ENCODE measurements around the gene TH. TPM values are rescaled to one million over a fixed set of nuclear protein-coding genes. Genes with fewer than 3 reads are reported as not detected.

TH gene
- total RNA-seq, 1 experiment from 2014 or later, result not detected

DNA sequence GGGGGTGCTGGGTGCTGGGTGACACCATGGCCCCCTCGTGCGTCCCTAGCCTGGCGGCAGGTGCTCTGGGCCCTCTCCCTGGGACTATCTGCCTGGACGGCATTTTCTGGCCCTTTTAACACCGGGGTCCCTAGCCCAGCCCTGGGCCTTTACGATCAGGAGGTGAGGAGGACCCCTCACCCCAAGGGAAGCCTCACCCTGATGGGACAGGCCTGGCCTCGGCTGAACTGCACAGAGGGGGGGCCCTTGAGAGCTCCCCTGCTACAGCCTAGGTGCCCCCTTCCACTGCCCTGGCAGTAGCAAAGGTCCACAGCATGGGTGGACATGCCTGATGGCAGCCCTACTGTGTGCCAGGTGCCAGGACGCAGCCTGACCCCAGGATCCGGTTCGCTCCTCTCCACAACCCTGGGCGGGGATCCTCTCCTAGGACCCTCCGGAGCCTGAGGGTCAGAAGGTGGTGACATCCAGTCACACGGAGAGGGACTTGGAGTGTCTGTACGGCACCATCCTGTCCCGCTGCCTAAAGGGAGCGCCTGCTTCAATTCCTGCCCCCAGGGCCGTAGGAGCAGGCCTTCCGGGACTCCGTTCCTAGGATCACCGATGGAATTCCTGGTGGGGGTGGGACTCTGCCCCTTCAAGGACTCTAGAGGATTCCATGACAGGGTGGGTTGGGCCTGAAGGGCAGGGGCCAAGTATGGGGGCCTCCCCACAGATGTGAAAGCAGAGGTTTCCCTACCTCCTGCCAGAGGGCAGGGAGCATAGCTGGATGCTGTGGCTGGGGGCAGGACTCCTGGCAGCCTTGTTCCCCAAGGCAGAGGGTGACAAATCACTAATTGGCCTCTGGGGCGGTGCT lies 33.0 kb upstream of the TH start:
- H3K9me3 ChIP-seq, result no peaks in the 10 kb centered on the region
- Mint-ChIP-seq H3K27me3 (ENCODE audit: insufficient read depth, unreplicated experiment) (no peaks in the 10 kb centered on the region), H3K27ac (ENCODE audit: unreplicated experiment) (peak overlapping the region; percentile 73), H3K4me3 (ENCODE audit: unreplicated experiment) (peak overlapping the region; percentile 74), H3K4me1 (ENCODE audit: low read depth, unreplicated experiment) (peaks cover 60% of the 10 kb centered on the region), H3K36me3 (ENCODE audit: insufficient read depth, unreplicated experiment) (peaks cover 57% of the 10 kb centered on the region), H3K9me3 (ENCODE audit: unreplicated experiment) (peaks cover 10% of the 10 kb centered on the region)
- intact Hi-C loops (cut with micrococcal nuclease; ENCODE audit: unreplicated experiment), result loop anchor here (1.0 to 10.0 kb wide), 5 partner anchors 7 to 710 kb away; partner anchors contain the start of gene TSSC4
- DNase-seq, result peak; percentile 95 to 99
- H3K36me3 ChIP-seq (ENCODE audit: control insufficient read depth, insufficient read depth, low read length), result no peaks in the 10 kb centered on the region
- no peaks in the 10 kb centered on the region for H3K27me3 ChIP-seq (replicated peaks; ENCODE audit: control insufficient read depth, insufficient read depth, low read length)
- no TSS peak for BruUV-seq (replicated peaks)
- POLR2A ChIA-PET, result interaction anchor here (0.6 to 4.0 kb wide), 5 partner anchors 8 to 215 kb away, joined by 3 to 26 read pairs (median 5); partner anchors contain the start of gene ASCL2
- H3K4me3 ChIP-seq (ENCODE audit: low read depth, low read length), result peak overlapping the region; percentile 20
- CTCF ChIA-PET, result interaction anchor here (0.6 to 4.2 kb wide), 10 partner anchors 11 to 327 kb away, joined by 3 to 38 read pairs (median 4); partner anchors contain the start of genes C11orf21 and TSPAN32
- peaks cover 66% of the 10 kb centered on the region for H3K4me1 ChIP-seq
- TF ChIP-seq, protein P1, sequence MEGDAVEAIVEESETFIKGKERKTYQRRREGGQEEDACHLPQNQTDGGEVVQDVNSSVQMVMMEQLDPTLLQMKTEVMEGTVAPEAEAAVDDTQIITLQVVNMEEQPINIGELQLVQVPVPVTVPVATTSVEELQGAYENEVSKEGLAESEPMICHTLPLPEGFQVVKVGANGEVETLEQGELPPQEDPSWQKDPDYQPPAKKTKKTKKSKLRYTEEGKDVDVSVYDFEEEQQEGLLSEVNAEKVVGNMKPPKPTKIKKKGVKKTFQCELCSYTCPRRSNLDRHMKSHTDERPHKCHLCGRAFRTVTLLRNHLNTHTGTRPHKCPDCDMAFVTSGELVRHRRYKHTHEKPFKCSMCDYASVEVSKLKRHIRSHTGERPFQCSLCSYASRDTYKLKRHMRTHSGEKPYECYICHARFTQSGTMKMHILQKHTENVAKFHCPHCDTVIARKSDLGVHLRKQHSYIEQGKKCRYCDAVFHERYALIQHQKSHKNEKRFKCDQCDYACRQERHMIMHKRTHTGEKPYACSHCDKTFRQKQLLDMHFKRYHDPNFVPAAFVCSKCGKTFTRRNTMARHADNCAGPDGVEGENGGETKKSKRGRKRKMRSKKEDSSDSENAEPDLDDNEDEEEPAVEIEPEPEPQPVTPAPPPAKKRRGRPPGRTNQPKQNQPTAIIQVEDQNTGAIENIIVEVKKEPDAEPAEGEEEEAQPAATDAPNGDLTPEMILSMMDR (IDR thresholded peaks at IDR 0.05; ENCODE audit: insufficient read depth in 1 of 2, low read depth in 1 of 2, low read length in 1 of 2, severe bottlenecking in 1 of 2, unreplicated experiment in 1 of 2), result no peak

DNA sequence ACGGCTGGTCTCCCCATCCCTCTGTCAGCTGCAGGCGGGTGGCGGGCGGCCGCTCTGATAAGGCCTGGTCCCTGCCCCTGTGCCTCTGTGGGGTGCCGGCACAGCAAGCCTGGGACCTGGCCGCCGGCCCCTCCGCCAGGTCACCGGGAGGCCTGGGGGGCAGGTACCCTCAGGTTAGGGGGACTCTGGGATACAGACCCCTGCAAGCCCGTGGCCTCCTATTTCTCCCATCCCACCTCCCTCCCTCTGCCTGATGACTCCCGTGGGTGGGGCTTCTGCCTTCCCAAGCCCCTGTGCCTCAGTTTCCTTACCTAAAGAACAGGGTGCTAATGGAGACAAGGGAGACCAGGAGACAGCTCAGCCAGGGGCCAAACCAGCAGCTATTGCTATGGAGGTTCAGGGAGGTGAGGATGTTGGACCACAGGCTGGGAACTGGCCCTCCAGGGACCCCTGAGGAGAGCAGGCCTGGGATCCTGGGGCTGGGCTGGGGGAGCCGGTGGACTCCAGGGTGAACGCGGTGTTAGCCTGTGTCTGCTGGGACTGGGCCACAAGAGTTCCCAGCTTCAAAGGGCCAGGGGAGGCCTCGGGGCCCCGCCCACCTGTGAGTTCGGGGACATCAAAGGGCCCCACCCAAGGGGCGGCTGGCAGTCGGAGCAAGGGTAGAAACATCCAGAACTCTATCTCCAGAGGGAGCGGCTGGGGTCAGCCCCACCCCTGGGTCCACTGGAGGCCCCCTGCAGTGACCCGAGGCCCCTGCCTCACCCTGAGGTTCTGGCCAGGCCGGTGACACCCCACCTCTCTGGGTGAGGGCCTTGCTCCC lies 32.0 kb upstream of the TH start:
- Histone ChIP-seq H3K4me3 (ENCODE audit: low read depth, low read length) (peak overlapping the region; percentile 32), H3K9me3 (no peaks in the 10 kb centered on the region), H3K27me3 (replicated peaks; ENCODE audit: control insufficient read depth, insufficient read depth, low read length) (no peaks in the 10 kb centered on the region), H3K36me3 (ENCODE audit: control insufficient read depth, insufficient read depth, low read length) (no peaks in the 10 kb centered on the region), H3K4me1 (peaks cover 66% of the 10 kb centered on the region)
- TF ChIP-seq, protein P1 (IDR thresholded peaks at IDR 0.05; ENCODE audit: insufficient read depth in 1 of 2, low read depth in 1 of 2, low read length in 1 of 2, severe bottlenecking in 1 of 2, unreplicated experiment in 1 of 2), result no peak
- peak; percentile 99 for DNase-seq
- ChIA-PET CTCF (interaction anchor here (0.6 to 4.2 kb wide), 16 partner anchors 7 to 379 kb away, joined by 3 to 38 read pairs (median 4); partner anchors contain the start of genes C11orf21, TSPAN32 and TSSC4), POLR2A (interaction anchor here (0.5 to 4.0 kb wide), 9 partner anchors 8 to 734 kb away, joined by 3 to 26 read pairs (median 6); partner anchors contain the start of gene ASCL2)
- BruUV-seq (replicated peaks), result TSS peak; percentile 79
- intact Hi-C loops (cut with micrococcal nuclease; ENCODE audit: unreplicated experiment), result loop anchor here (1.0 to 10.0 kb wide), 7 partner anchors 8 to 711 kb away; partner anchors contain the start of gene TSSC4
- Mint-ChIP-seq H3K9me3 (ENCODE audit: unreplicated experiment) (peaks cover 10% of the 10 kb centered on the region), H3K36me3 (ENCODE audit: insufficient read depth, unreplicated experiment) (peaks cover 54% of the 10 kb centered on the region), H3K27ac (ENCODE audit: unreplicated experiment) (peak overlapping the region; percentile 73), H3K4me1 (ENCODE audit: low read depth, unreplicated experiment) (peaks cover 53% of the 10 kb centered on the region), H3K4me3 (ENCODE audit: unreplicated experiment) (peak overlapping the region; percentile 74), H3K27me3 (ENCODE audit: insufficient read depth, unreplicated experiment) (no peaks in the 10 kb centered on the region)
